H1 (cell line): ENCODE measurements around the gene PRELID2. TPM values are rescaled to one million over a fixed set of nuclear protein-coding genes. Genes with fewer than 3 reads are reported as not detected.

Experiments used
- CTCF ChIA-PET: fragments of 300-600 bp; sonication (Branson Sonifier 250); formaldehyde crosslinking; loops from one replicate; lab custom pipeline; 2021; ENCODE audit not compliant: partially characterized antibody; lab: Charles Lee
- POLR2A ChIA-PET: fragments of 300-600 bp; sonication (Branson Sonifier 250); formaldehyde crosslinking; loops from one replicate; lab custom pipeline; 2021; ENCODE audit warnings: inconsistent platforms; ENCODE audit not compliant: partially characterized antibody; lab: Charles Lee
- DNase-seq, 2 experiments: peaks; one replicate each; pipeline versions ENCODE4 v3.0.0 to v3.0.0-alpha.2; 2010 to 2022; ENCODE audit warnings: low spot score in 2 of 2, low read depth in 1 of 2, mixed read lengths in 1 of 2
- FAIRE-seq: peaks from 2 replicates; lab custom pipeline; 2011; peaks lifted over from hg19 to GRCh38; lab: Jason Lieb, UNC
- H2AFZ ChIP-seq: 2 replicates; pipeline ENCODE4 v1.8.1; 2012; ENCODE audit warnings: low read length, inconsistent platforms
- H2AK5ac ChIP-seq: 2 replicates; pipeline ENCODE4 v1.6.1; 2013; ENCODE audit warnings: low read depth, low read length
- H2BK120ac ChIP-seq: replicated peaks from 2 replicates; pipeline ENCODE3; 2013; ENCODE audit warnings: low read depth, low read length, inconsistent platforms
- H2BK12ac ChIP-seq: 2 replicates; pipeline ENCODE4 v1.6.1; 2013; ENCODE audit warnings: low read depth, low read length
- H2BK15ac ChIP-seq: 2 replicates; pipeline ENCODE4 v1.6.1; 2013; ENCODE audit warnings: low read length
- H2BK20ac ChIP-seq: 2 replicates; pipeline ENCODE4 v1.6.1; 2013; ENCODE audit warnings: low read length
- H2BK5ac ChIP-seq: 2 replicates; pipeline ENCODE4 v1.6.1; 2013; ENCODE audit warnings: low read depth, low read length
- H3K14ac ChIP-seq: 2 replicates; pipeline ENCODE4 v1.6.1; 2013; ENCODE audit warnings: inconsistent platforms; ENCODE audit not compliant: insufficient read length
- H3K18ac ChIP-seq: 2 replicates; pipeline ENCODE4 v1.6.1; 2013; ENCODE audit warnings: low read length; ENCODE audit errors: extremely low read depth
- H3K23ac ChIP-seq: 2 replicates; pipeline ENCODE4 v1.6.1; 2013; ENCODE audit warnings: inconsistent platforms; ENCODE audit not compliant: insufficient read length
- H3K23me2 ChIP-seq: 2 replicates; pipeline ENCODE4 v1.6.1; 2013; ENCODE audit warnings: low read depth, low read length
- H3K27ac ChIP-seq: 2 replicates; pipeline ENCODE4 v1.6.1; 2011; ENCODE audit warnings: low read depth, low read length, inconsistent platforms
- H3K27me3 ChIP-seq, 4 experiments: replicated peaks in 1 of 4; 1 replicate in 1 of 4; 2 replicates in 3 of 4; pipeline versions ENCODE4 v1.6.1 to v1.8.1; 2011 to 2013; ENCODE audit warnings: low read length in 3 of 4, mild to moderate bottlenecking in 3 of 4, inconsistent platforms in 2 of 4, mixed read lengths in 2 of 4, moderate library complexity in 1 of 4; ENCODE audit not compliant: control insufficient read depth in 3 of 4, insufficient read depth in 3 of 4; ENCODE audit errors: extremely low read depth in 1 of 4
- H3K36me3 ChIP-seq, 4 experiments: 2 replicates each; pipeline versions ENCODE4 v1.6.1 to v1.8.1; 2011 to 2013; ENCODE audit warnings: mild to moderate bottlenecking in 4 of 4, low read length in 3 of 4, moderate library complexity in 2 of 4, control low read depth in 1 of 4, inconsistent platforms in 1 of 4; ENCODE audit not compliant: insufficient read depth in 4 of 4, control insufficient read depth in 2 of 4
- H3K4ac ChIP-seq: replicated peaks from 2 replicates; pipeline ENCODE3; 2013; ENCODE audit warnings: low read length, low read depth, mixed read lengths, inconsistent platforms; ENCODE audit not compliant: insufficient read length
- H3K4me1 ChIP-seq, 4 experiments: replicated peaks in 1 of 4; 1 replicate in 1 of 4; 2 replicates in 3 of 4; pipeline versions ENCODE4 v1.6.1 to v1.8.1; 2011 to 2013; ENCODE audit warnings: low read length in 3 of 4, inconsistent platforms in 2 of 4, mixed read lengths in 1 of 4; ENCODE audit not compliant: insufficient read depth in 4 of 4, control insufficient read depth in 3 of 4
- H3K4me2 ChIP-seq, 2 experiments: 2 replicates each; pipeline versions ENCODE4 v1.6.1 to v1.8.1; 2011 to 2013; ENCODE audit warnings: low read depth in 2 of 2, low read length in 2 of 2, control low read depth in 1 of 2, inconsistent platforms in 1 of 2, mild to moderate bottlenecking in 1 of 2; ENCODE audit not compliant: insufficient read depth in 1 of 2
- H3K4me3 ChIP-seq, 4 experiments: fragments of 200-600, 300-600 bp in 1 of 4; sonication (generic), shearing (Covaris generic), sonication (Bioruptor Twin) in 1 of 4; 2 replicates each; pipeline versions ENCODE4 v1.5.1 to v1.8.1; 2011 to 2016; ENCODE audit warnings: low read length in 4 of 4, low read depth in 3 of 4, control low read depth in 2 of 4, inconsistent platforms in 2 of 4, mild to moderate bottlenecking in 2 of 4, mixed read lengths in 1 of 4, moderate library complexity in 1 of 4; ENCODE audit not compliant: insufficient read depth in 2 of 4; ENCODE audit errors: extremely low read depth in 1 of 4
- H3K56ac ChIP-seq: replicated peaks from 2 replicates; pipeline ENCODE3; 2013; ENCODE audit warnings: low read depth, mild to moderate bottlenecking, mixed read lengths, low read length, inconsistent platforms; ENCODE audit not compliant: insufficient read length
- H3K79me1 ChIP-seq: 2 replicates; pipeline ENCODE4 v1.6.1; 2013; ENCODE audit warnings: low read depth, low read length, control low read depth
- H3K79me2 ChIP-seq, 2 experiments: 2 replicates each; pipeline versions ENCODE4 v1.6.1 to v1.8.1; 2012 to 2013; ENCODE audit warnings: low read length in 2 of 2, mild to moderate bottlenecking in 2 of 2, inconsistent platforms in 1 of 2; ENCODE audit not compliant: insufficient read depth in 2 of 2, control insufficient read depth in 1 of 2
- H3K9ac ChIP-seq, 4 experiments: replicated peaks in 1 of 4; 1 replicate in 1 of 4; 2 replicates in 3 of 4; pipeline versions ENCODE4 v1.6.1 to v1.8.1; 2011 to 2013; ENCODE audit warnings: low read depth in 3 of 4, low read length in 3 of 4, control low read depth in 2 of 4, mild to moderate bottlenecking in 2 of 4, moderate library complexity in 2 of 4, inconsistent platforms in 1 of 4; ENCODE audit errors: extremely low read depth in 1 of 4
- H3K9me3 ChIP-seq, 2 experiments: 2 replicates each; pipeline versions ENCODE4 v1.6.1 to v1.8.1; 2012 to 2013; ENCODE audit warnings: mild to moderate bottlenecking in 2 of 2, moderate library complexity in 2 of 2, control low read depth in 1 of 2, inconsistent platforms in 1 of 2, low read depth in 1 of 2, low read length in 1 of 2, mixed read lengths in 1 of 2; ENCODE audit not compliant: insufficient read depth in 2 of 2
- H4K20me1 ChIP-seq, 2 experiments: replicated peaks in 1 of 2; 2 replicates each; pipeline versions ENCODE3 to v1.8.1; 2011 to 2013; ENCODE audit warnings: inconsistent platforms in 2 of 2, low read length in 2 of 2, mild to moderate bottlenecking in 1 of 2; ENCODE audit not compliant: insufficient read depth in 2 of 2, control insufficient read depth in 1 of 2
- H4K5ac ChIP-seq: 2 replicates; pipeline ENCODE4 v1.6.1; 2013; ENCODE audit warnings: low read length, low read depth, mixed read lengths, inconsistent platforms; ENCODE audit not compliant: insufficient read length
- H4K8ac ChIP-seq: 2 replicates; pipeline ENCODE4 v1.8.0; 2013; ENCODE audit warnings: mild to moderate bottlenecking, moderate library complexity, low read length, inconsistent platforms; ENCODE audit not compliant: insufficient read depth; ENCODE audit errors: extremely low read depth
- H4K91ac ChIP-seq: replicated peaks from 2 replicates; pipeline ENCODE3; 2013; ENCODE audit warnings: low read length, mixed read lengths, inconsistent platforms; ENCODE audit not compliant: insufficient read length
- ATF3 ChIP-seq: IDR thresholded peaks from 2 replicates; pipeline ENCODE4 v1.6.1; 2011; ENCODE audit warnings: low read depth, mild to moderate bottlenecking, low read length; ENCODE audit not compliant: insufficient read depth
- CHD2 ChIP-seq: IDR thresholded peaks from 2 replicates; pipeline ENCODE4 v1.6.1; 2012; ENCODE audit warnings: low read length, improper control_type of control experiment
- FOSL1 ChIP-seq: IDR thresholded peaks from 2 replicates; pipeline ENCODE4 v1.6.1; 2011; ENCODE audit warnings: mild to moderate bottlenecking, low read depth, low read length, moderate library complexity; ENCODE audit not compliant: insufficient read depth
- GTF2F1 ChIP-seq: IDR thresholded peaks from 2 replicates; pipeline ENCODE4 v1.6.1; 2012; ENCODE audit warnings: low read depth, low read length, improper control_type of control experiment, borderline replicate concordance
- JUN ChIP-seq: IDR thresholded peaks from 2 replicates; pipeline ENCODE4 v1.6.1; 2011; ENCODE audit warnings: low read depth, mild to moderate bottlenecking, improper control_type of control experiment, low read length
- KDM4A ChIP-seq: IDR thresholded peaks from one replicate; pipeline ENCODE4 v1.7.1; 2012; ENCODE audit warnings: low read depth, mild to moderate bottlenecking, moderate library complexity, low read length, inconsistent platforms; ENCODE audit not compliant: severe bottlenecking
- NANOG ChIP-seq: IDR thresholded peaks from 2 replicates; pipeline ENCODE4 v1.6.1; 2011; ENCODE audit warnings: low read length, low read depth, mild to moderate bottlenecking, inconsistent platforms; ENCODE audit not compliant: insufficient read depth, poor library complexity, severe bottlenecking
- RAD21 ChIP-seq, 2 experiments: IDR thresholded peaks in 1 of 2; conservative IDR thresholded peaks in 1 of 2; 2 replicates each; pipeline ENCODE4 v1.6.1; 2011; ENCODE audit warnings: low read depth in 2 of 2, low read length in 2 of 2, improper control_type of control experiment in 1 of 2, inconsistent platforms in 1 of 2, mild to moderate bottlenecking in 1 of 2, moderate library complexity in 1 of 2
- RFX5 ChIP-seq: IDR thresholded peaks from 2 replicates; pipeline ENCODE4 v1.6.1; 2011; ENCODE audit warnings: low read depth, low read length, improper control_type of control experiment, borderline replicate concordance
- SP4 ChIP-seq: IDR thresholded peaks from 2 replicates; pipeline ENCODE4 v1.6.1; 2012; ENCODE audit warnings: low read length, inconsistent platforms
- SUZ12 ChIP-seq: fragments of 200-600 bp; sonication (generic); IDR thresholded peaks from 2 replicates; pipeline ENCODE4 v1.6.1; 2012; ENCODE audit warnings: mild to moderate bottlenecking, inconsistent platforms, low read length, moderate library complexity, mixed read lengths
- WGBS, 2 experiments: shearing (Covaris generic) in 1 of 2; methylation state at CpG; one replicate each; pipeline versions ENCODE4 v1.1.6 to v1.1.7; 2013 to 2015; ENCODE audit warnings: low lambda C conversion rate in 2 of 2, mixed read lengths in 2 of 2, inconsistent platforms in 1 of 2, low coverage in 1 of 2, missing lambda C conversion rate in 1 of 2; ENCODE audit not compliant: insufficient replicate concordance in 2 of 2, insufficient coverage in 1 of 2, insufficient read length in 1 of 2; ENCODE audit errors: extremely low coverage in 1 of 2, missing lambda C conversion rate in 1 of 2; 5-methylcytosine and 5-hydroxymethylcytosine counted together
- polyA plus RNA-seq, 7 experiments: library from polyadenylated mRNA; depleted of rRNA in 3 of 7; stranded (reverse) in 5 of 7; unstranded in 2 of 7; fragments of >200 nt in 5 of 7; fragments of 200-250 nt in 2 of 7; gene quantifications; 1 replicate in 5 of 7; 2 replicates in 1 of 7; 4 replicates in 1 of 7; pipeline versions ENCODE4 v1.2.1 to v1.2.3, GENCODE V29; 2011 to 2013; ENCODE audit warnings: missing spikeins in 2 of 7, mixed read lengths in 2 of 7
- total RNA-seq: library from RNA; stranded (reverse); fragmentation: NEBNext Ultra II Directional; extraction: Animal tissue kit (Norgen Biotek cat#: 25700); gene quantifications from 2 replicates; pipeline ENCODE4 v1.2.1, GENCODE V29; 2021

Gene PRELID2
- total and polyA plus RNA-seq, 2 of the 8 experiments (the other 6 are each of a cell fraction or from before 2014, with no cell fraction given), result 2.2 to 7.8 TPM

GRCh38 chr5:145853781-145854376 lies 18.7 kb upstream of the PRELID2 start:
- no peaks in the 10 kb centered on the region for H4K20me1 ChIP-seq
- no peak for TF ChIP-seq RFX5
- no peak for TF ChIP-seq FOSL1
- TF ChIP-seq GTF2F1, result no peak
- no peak for TF ChIP-seq JUN
- no peak for TF ChIP-seq SP4
- TF ChIP-seq KDM4A, result no peak
- TF ChIP-seq SUZ12, result no peak
- TF ChIP-seq RAD21 (IDR thresholded peaks at IDR 0.05 in 1 of 2, conservative IDR thresholded peaks at IDR 0.05 in 1 of 2; ENCODE audit: low read depth in 2 of 2, low read length in 2 of 2), result no peak
- TF ChIP-seq NANOG, result no peak
- TF ChIP-seq ATF3, result no peak
- TF ChIP-seq CHD2, result no peak

More at GRCh38 chr5:145853781-145854376, 18.7 kb upstream of the PRELID2 start:
- no peak overlapping the region for H3K4me2 ChIP-seq
- H3K4me1 ChIP-seq, result peaks cover 3 to 5% (median 3%) of the 10 kb centered on the region in 4 experiments; a peak in 5 of 7 replicates
- FAIRE-seq (no peak), DNase-seq (no peak)
- H4K8ac ChIP-seq, result no peak overlapping the region
- no peaks in the 10 kb centered on the region for H3K79me1 ChIP-seq
- H3K4ac ChIP-seq, result no peak overlapping the region
- CTCF ChIA-PET, result interaction anchor here (0.8 to 3.4 kb wide), 2 partner anchors 98 to 188 kb away, joined by 3 to 23 read pairs; no protein-coding TSS in a partner anchor
- no peak overlapping the region for H3K56ac ChIP-seq
- no peaks in the 10 kb centered on the region for H3K79me2 ChIP-seq
- H3K9me3 ChIP-seq, result no peaks in the 10 kb centered on the region
- no peaks in the 10 kb centered on the region for H3K36me3 ChIP-seq
- no peaks in the 10 kb centered on the region for H3K27me3 ChIP-seq
- H3K18ac ChIP-seq, result no peak overlapping the region
- H2BK12ac ChIP-seq, result no peak overlapping the region
- H2AFZ ChIP-seq, result no peak overlapping the region
- no peak overlapping the region for H3K4me3 ChIP-seq
- H2BK20ac ChIP-seq, result no peak overlapping the region
- no peak overlapping the region for H4K91ac ChIP-seq
- no peak overlapping the region for H3K14ac ChIP-seq
- no peak overlapping the region for H2AK5ac ChIP-seq
- no peak overlapping the region for H3K27ac ChIP-seq
- H2BK5ac ChIP-seq, result no peak overlapping the region
- H3K23me2 ChIP-seq, result peaks cover 2% of the 10 kb centered on the region; the same call in 1 of the 2 replicates
- 83% methylated on average over 3 of the region's 3 CpGs; no CpG with 5 or more reads in 1 of the 2 experiments for WGBS, 2 experiments
- H2BK15ac ChIP-seq, result no peak overlapping the region
- H4K5ac ChIP-seq, result no peak overlapping the region
- POLR2A ChIA-PET, result interaction anchor here (0.6 kb wide), 1 partner anchor 35 kb away, joined by 3 read pairs; no protein-coding TSS in a partner anchor
- no peak overlapping the region for H3K23ac ChIP-seq
- no peak overlapping the region for H3K9ac ChIP-seq
- no peak overlapping the region for H2BK120ac ChIP-seq
